SK-N-SH treated with all-trans-retinoic acid at 6 μM for 48 hours (cell line): ENCODE results near the gene ZFHX2.

Experiments used
- ATAC-seq: fragments of 200-7000 bp; cut with Tn5 transposase; 3 replicates; pipeline ENCODE4 v1.9.1; 2020; ENCODE audit warnings: mild to moderate bottlenecking, moderate library complexity
- ARNTL ChIP-seq: fragments of 450-650 bp; formaldehyde crosslinking; IDR thresholded peaks from 2 replicates; pipeline ENCODE4 v1.5.0; 2020; ENCODE audit warnings: low read depth, mild to moderate bottlenecking, moderate library complexity, borderline replicate concordance
- BACH2 ChIP-seq: fragments of 250-450 bp; sonication (Bioruptor Pico); IDR thresholded peaks from 2 replicates; pipeline ENCODE4 v1.9.0; 2021; ENCODE audit warnings: mild to moderate bottlenecking, borderline replicate concordance
- CSDC2 ChIP-seq: fragments of 250-450 bp; sonication (Bioruptor Pico); IDR thresholded peaks from 2 replicates; pipeline ENCODE4 v1.5.0; 2020; ENCODE audit warnings: mild to moderate bottlenecking, moderate library complexity
- GLIS3 ChIP-seq: fragments of 250-450 bp; sonication (Bioruptor Pico); IDR thresholded peaks from 2 replicates; pipeline ENCODE4 v1.5.0; 2020; ENCODE audit warnings: mild to moderate bottlenecking, moderate library complexity
- ISL1 ChIP-seq: fragments of 250-450 bp; sonication (Bioruptor Pico); IDR thresholded peaks from 2 replicates; pipeline ENCODE4 v2.1.2; 2022; ENCODE audit warnings: mild to moderate bottlenecking, moderate library complexity
- OSR1 ChIP-seq: fragments of 250-450 bp; sonication (Bioruptor Pico); IDR thresholded peaks from 2 replicates; pipeline ENCODE4 v1.8.0; 2022; ENCODE audit warnings: moderate library complexity, mild to moderate bottlenecking, inconsistent platforms
- PPARA ChIP-seq: fragments of 250-450 bp; sonication (Bioruptor Pico); IDR thresholded peaks from 2 replicates; pipeline ENCODE4 v1.5.0; 2020; ENCODE audit warnings: mild to moderate bottlenecking, borderline replicate concordance
- RARB ChIP-seq: fragments of 250-450 bp; sonication (Bioruptor Pico); IDR thresholded peaks from 2 replicates; pipeline ENCODE4 v1.8.0; 2021; ENCODE audit warnings: mild to moderate bottlenecking, moderate library complexity
- TCF4 ChIP-seq: fragments of 250-450 bp; sonication (Bioruptor Pico); IDR thresholded peaks from 2 replicates; pipeline ENCODE4 v1.8.0; 2021; ENCODE audit warnings: mild to moderate bottlenecking, moderate library complexity, borderline replicate concordance
- TOX ChIP-seq: fragments of 250-450 bp; sonication (Bioruptor Pico); IDR thresholded peaks from 2 replicates; pipeline ENCODE4 v1.8.0; 2021; ENCODE audit warnings: mild to moderate bottlenecking, moderate library complexity, borderline replicate concordance
- ZC3H10 ChIP-seq: fragments of 250-450 bp; sonication (Bioruptor Pico); IDR thresholded peaks from 2 replicates; pipeline ENCODE4 v1.5.1; 2021; ENCODE audit warnings: mild to moderate bottlenecking, moderate library complexity
- ZFP3 ChIP-seq: fragments of 250-450 bp; sonication (Bioruptor Pico); IDR thresholded peaks from 2 replicates; pipeline ENCODE4 v1.5.0; 2020; ENCODE audit warnings: mild to moderate bottlenecking, moderate library complexity
- ZFP30 ChIP-seq: fragments of 450-650 bp; formaldehyde crosslinking; IDR thresholded peaks from 2 replicates; pipeline ENCODE4 v1.5.0; 2022; ENCODE audit warnings: mild to moderate bottlenecking, moderate library complexity
- ZNF565 ChIP-seq: fragments of 450-650 bp; formaldehyde crosslinking; conservative IDR thresholded peaks from 2 replicates; pipeline ENCODE4 v1.5.0; 2020; ENCODE audit warnings: low read depth, mild to moderate bottlenecking, moderate library complexity
- ZNF70 ChIP-seq: fragments of 450-650 bp; formaldehyde crosslinking; IDR thresholded peaks from 2 replicates; pipeline ENCODE4 v1.5.0; 2020; ENCODE audit warnings: mild to moderate bottlenecking, moderate library complexity
- TF ChIP-seq, protein P1 (sequence below): fragments of 250-450 bp; sonication (Bioruptor Pico); IDR thresholded peaks from 2 replicates; pipeline ENCODE4 v1.5.1; 2021; ENCODE audit warnings: mild to moderate bottlenecking, moderate library complexity
- TF ChIP-seq, protein P2 (sequence below): fragments of 250-450 bp; sonication (Bioruptor Pico); IDR thresholded peaks from 2 replicates; pipeline ENCODE4 v1.8.0; 2020; ENCODE audit warnings: mild to moderate bottlenecking, moderate library complexity, borderline replicate concordance
- TF ChIP-seq, protein P3 (sequence below): fragments of 250-450 bp; sonication (Bioruptor Pico); IDR thresholded peaks from 2 replicates; pipeline ENCODE4 v1.5.0; 2020; ENCODE audit warnings: mild to moderate bottlenecking, moderate library complexity
- TF ChIP-seq, protein P4 (sequence below): fragments of 250-450 bp; sonication (Bioruptor Pico); IDR thresholded peaks from 2 replicates; pipeline ENCODE4 v1.8.0; 2021; ENCODE audit warnings: low read depth, mild to moderate bottlenecking, moderate library complexity, borderline replicate concordance

ZFHX2 gene

DNA sequence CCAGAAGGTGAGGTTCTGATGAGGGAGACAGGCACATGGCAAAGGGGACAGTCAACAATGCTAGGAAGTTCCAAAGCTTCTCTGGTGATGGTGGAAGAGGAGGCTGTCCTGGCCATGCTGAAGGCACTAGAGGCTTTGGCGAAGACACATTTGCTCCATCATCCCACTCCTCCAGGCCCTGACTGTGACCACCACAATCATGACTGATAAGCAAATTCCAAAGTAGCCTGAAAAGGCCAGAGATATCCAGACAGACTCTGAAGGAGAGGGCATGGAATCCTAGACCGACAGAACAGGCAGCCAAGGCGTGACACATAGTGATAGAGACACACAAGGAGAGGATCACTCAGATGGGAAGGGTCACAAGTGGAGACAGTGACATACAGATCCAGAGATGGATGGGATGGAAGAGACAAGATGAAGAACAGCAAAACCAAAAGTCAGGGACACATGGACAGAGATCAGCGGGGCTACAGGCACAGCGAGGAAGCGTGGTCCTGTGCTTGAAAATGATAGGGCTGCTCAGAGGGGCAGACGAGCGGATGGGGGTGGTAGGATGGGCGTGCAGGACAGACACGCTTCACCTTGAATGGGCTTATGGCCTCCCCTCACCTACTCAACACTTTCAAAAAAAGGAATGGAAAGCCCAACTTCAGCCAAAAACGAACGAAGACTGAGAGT lies 1.3 kb downstream of the ZFHX2 start:
- peak; percentile 5 for ATAC-seq
- TF ChIP-seq, protein P1, sequence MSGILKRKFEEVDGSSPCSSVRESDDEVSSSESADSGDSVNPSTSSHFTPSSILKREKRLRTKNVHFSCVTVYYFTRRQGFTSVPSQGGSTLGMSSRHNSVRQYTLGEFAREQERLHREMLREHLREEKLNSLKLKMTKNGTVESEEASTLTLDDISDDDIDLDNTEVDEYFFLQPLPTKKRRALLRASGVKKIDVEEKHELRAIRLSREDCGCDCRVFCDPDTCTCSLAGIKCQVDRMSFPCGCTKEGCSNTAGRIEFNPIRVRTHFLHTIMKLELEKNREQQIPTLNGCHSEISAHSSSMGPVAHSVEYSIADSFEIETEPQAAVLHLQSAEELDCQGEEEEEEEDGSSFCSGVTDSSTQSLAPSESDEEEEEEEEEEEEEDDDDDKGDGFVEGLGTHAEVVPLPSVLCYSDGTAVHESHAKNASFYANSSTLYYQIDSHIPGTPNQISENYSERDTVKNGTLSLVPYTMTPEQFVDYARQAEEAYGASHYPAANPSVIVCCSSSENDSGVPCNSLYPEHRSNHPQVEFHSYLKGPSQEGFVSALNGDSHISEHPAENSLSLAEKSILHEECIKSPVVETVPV, result no peak
- TF ChIP-seq ZFP30 (CRISPR knock-in tag), result no peak
- TF ChIP-seq ARNTL, result no peak
- TF ChIP-seq, protein P2, sequence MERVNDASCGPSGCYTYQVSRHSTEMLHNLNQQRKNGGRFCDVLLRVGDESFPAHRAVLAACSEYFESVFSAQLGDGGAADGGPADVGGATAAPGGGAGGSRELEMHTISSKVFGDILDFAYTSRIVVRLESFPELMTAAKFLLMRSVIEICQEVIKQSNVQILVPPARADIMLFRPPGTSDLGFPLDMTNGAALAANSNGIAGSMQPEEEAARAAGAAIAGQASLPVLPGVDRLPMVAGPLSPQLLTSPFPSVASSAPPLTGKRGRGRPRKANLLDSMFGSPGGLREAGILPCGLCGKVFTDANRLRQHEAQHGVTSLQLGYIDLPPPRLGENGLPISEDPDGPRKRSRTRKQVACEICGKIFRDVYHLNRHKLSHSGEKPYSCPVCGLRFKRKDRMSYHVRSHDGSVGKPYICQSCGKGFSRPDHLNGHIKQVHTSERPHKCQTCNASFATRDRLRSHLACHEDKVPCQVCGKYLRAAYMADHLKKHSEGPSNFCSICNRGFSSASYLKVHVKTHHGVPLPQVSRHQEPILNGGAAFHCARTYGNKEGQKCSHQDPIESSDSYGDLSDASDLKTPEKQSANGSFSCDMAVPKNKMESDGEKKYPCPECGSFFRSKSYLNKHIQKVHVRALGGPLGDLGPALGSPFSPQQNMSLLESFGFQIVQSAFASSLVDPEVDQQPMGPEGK (CRISPR knock-in tag), result no peak
- no peak for TF ChIP-seq CSDC2 (CRISPR knock-in tag)
- TF ChIP-seq OSR1 (CRISPR knock-in tag), result no peak
- TF ChIP-seq ISL1 (CRISPR knock-in tag), result no peak
- TF ChIP-seq ZC3H10 (CRISPR knock-in tag), result no peak

DNA sequence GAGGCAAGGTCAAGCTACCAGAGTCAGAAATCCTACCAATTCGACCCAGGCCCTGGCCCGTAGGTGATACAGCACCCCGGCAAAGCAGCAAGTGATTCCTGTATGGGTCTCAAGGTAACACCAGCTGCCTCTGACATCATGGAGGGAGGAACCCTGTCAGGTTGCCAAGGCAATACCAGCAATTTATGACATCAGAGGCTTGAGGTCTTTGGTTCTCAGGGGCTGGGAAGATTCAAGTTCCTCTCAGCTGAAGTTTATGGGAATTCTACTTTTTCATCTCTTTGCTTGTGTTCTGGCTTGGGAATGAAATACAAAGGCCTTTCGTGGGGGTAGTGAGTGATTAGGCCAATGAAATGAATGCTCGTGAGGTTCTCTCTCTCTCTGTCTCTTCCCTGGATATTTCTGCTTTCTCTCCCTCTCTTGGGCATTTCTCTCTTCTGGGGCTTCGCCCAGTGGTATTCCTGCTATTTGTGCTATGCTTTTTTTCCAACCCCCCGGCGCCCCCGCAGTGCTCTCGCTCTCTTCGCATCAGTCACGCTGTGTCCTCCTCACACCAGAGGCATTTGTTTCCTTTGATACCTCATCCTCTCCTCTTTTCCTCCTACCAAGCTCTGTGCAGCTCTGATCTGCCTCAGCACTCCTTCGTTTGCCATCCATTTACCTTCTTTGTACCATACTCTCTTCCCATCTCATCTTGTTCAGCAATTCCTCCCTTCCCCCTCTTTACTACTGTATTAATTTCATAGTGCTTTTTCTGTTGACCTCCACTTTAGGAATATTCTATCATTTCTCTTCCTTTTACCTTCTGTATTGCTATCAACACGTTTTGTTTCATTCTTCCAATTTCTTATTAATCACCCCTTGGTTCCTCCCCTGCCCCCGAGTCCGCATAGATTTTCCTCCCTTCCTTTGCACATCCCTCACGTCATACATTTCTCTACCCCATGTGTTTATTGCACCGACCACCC lies 2.9 kb downstream of the ZFHX2 start:
- ATAC-seq, result no peak
- TF ChIP-seq ZNF565 (CRISPR knock-in tag) (no peak), ZFP30 (CRISPR knock-in tag) (no peak), TOX (no peak), ZC3H10 (CRISPR knock-in tag) (no peak), BACH2 (CRISPR knock-in tag) (no peak), RARB (CRISPR knock-in tag) (no peak), CSDC2 (CRISPR knock-in tag) (no peak), ZFP3 (CRISPR knock-in tag) (no peak), ARNTL (no peak), OSR1 (CRISPR knock-in tag) (no peak), GLIS3 (CRISPR knock-in tag) (no peak), ISL1 (CRISPR knock-in tag) (no peak), TCF4 (CRISPR knock-in tag) (no peak)
- TF ChIP-seq, protein P3, sequence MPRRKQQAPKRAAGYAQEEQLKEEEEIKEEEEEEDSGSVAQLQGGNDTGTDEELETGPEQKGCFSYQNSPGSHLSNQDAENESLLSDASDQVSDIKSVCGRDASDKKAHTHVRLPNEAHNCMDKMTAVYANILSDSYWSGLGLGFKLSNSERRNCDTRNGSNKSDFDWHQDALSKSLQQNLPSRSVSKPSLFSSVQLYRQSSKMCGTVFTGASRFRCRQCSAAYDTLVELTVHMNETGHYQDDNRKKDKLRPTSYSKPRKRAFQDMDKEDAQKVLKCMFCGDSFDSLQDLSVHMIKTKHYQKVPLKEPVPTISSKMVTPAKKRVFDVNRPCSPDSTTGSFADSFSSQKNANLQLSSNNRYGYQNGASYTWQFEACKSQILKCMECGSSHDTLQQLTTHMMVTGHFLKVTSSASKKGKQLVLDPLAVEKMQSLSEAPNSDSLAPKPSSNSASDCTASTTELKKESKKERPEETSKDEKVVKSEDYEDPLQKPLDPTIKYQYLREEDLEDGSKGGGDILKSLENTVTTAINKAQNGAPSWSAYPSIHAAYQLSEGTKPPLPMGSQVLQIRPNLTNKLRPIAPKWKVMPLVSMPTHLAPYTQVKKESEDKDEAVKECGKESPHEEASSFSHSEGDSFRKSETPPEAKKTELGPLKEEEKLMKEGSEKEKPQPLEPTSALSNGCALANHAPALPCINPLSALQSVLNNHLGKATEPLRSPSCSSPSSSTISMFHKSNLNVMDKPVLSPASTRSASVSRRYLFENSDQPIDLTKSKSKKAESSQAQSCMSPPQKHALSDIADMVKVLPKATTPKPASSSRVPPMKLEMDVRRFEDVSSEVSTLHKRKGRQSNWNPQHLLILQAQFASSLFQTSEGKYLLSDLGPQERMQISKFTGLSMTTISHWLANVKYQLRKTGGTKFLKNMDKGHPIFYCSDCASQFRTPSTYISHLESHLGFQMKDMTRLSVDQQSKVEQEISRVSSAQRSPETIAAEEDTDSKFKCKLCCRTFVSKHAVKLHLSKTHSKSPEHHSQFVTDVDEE (CRISPR knock-in tag), result no peak
- TF ChIP-seq, protein P4, sequence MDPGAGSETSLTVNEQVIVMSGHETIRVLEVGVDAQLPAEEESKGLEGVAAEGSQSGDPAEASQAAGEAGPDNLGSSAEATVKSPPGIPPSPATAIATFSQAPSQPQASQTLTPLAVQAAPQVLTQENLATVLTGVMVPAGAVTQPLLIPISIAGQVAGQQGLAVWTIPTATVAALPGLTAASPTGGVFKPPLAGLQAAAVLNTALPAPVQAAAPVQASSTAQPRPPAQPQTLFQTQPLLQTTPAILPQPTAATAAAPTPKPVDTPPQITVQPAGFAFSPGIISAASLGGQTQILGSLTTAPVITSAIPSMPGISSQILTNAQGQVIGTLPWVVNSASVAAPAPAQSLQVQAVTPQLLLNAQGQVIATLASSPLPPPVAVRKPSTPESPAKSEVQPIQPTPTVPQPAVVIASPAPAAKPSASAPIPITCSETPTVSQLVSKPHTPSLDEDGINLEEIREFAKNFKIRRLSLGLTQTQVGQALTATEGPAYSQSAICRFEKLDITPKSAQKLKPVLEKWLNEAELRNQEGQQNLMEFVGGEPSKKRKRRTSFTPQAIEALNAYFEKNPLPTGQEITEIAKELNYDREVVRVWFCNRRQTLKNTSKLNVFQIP, result no peak
- TF ChIP-seq, all 23 proteins: peak for 0

DNA sequence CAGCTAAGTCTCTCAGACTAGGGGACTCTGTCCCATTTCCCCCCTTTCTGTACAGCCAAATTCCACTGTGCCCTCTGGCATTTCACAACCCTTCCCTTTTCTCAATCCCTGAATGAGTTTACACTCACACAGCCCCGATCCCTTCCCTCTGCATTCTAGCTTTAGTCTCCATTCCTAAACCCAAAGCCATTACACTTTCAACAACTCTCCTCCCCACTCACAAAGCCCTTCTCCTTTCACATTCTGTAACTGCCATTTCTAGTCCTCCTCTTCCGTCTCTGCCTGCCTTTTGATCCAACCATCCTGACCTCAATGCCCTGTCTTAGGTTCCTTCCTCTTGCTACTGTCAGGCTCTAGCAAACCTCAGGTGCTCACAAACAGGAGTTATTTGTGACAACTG lies 3.6 kb downstream of the ZFHX2 start:
- no peak for ATAC-seq
- TF ChIP-seq OSR1 (CRISPR knock-in tag), result no peak
- no peak for TF ChIP-seq ZFP3 (CRISPR knock-in tag)
- TF ChIP-seq CSDC2 (CRISPR knock-in tag), result no peak
- no peak for TF ChIP-seq ZFP30 (CRISPR knock-in tag)
- no peak for TF ChIP-seq TOX
- TF ChIP-seq TCF4 (CRISPR knock-in tag), result no peak
- TF ChIP-seq ZNF70 (CRISPR knock-in tag), result no peak
- TF ChIP-seq GLIS3 (CRISPR knock-in tag), result no peak
- no peak for TF ChIP-seq BACH2 (CRISPR knock-in tag)
- no peak for TF ChIP-seq PPARA (CRISPR knock-in tag)
- no peak for TF ChIP-seq ISL1 (CRISPR knock-in tag)
- TF ChIP-seq, all 23 proteins: peak for 0
